ENCODE results near the gene MAD2L1BP.
A peak's percentile ranks its signal among the peaks of the same experiment; 100 is the strongest.

MAD2L1BP gene

DNA sequence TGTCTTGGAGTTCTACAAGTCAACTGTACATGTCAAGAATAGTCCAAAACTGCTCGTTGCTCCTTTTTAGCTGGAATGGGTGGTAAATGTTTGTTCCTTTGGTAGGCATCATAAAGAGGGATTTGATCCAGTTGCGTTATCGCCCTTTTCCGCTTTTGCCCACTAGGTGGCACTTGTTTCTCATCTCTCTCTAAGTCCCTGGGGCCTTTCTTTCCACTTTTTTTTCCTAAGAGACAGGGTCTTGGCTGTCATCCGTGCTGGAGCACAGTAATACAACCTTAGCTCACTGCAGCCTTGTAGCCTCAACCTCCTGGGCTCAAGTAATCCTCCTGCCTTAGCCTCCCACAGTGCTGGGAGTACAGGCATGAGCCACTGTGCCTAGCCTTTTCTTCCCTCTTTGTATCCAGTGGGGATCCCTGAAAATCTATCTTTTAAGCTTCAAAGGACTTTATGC lies 27.3 kb upstream of the MAD2L1BP start:
- DNase-seq (ENCODE audit: extremely low read depth, low read depth), result peak; percentile 71
- no peak overlapping the region for H3K4me3 ChIP-seq (replicated peaks; ENCODE audit: low read depth, low read length)
- TF ChIP-seq, protein P1, sequence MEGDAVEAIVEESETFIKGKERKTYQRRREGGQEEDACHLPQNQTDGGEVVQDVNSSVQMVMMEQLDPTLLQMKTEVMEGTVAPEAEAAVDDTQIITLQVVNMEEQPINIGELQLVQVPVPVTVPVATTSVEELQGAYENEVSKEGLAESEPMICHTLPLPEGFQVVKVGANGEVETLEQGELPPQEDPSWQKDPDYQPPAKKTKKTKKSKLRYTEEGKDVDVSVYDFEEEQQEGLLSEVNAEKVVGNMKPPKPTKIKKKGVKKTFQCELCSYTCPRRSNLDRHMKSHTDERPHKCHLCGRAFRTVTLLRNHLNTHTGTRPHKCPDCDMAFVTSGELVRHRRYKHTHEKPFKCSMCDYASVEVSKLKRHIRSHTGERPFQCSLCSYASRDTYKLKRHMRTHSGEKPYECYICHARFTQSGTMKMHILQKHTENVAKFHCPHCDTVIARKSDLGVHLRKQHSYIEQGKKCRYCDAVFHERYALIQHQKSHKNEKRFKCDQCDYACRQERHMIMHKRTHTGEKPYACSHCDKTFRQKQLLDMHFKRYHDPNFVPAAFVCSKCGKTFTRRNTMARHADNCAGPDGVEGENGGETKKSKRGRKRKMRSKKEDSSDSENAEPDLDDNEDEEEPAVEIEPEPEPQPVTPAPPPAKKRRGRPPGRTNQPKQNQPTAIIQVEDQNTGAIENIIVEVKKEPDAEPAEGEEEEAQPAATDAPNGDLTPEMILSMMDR (IDR thresholded peaks at IDR 0.05; ENCODE audit: low read depth, low read length, missing control alignments), result peak; percentile 91

DNA sequence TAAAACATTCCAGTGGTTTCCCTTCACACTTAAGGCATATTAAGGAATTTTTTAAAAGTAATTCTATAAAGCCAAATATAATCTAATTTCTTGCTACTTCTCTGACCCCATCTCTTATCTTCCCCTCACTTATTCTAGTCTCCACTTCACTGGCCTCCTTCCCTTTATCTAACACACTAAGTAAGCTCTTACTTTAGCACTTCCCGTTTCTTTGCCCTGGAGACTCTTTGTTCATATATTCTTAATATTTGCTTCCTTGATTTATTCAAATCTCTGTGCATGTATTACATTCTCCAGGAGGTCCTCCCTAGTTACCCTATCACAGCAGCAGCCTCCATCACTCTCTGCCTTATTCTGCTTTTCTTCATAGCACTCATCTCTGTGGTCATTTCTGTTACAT lies 26.8 kb upstream of the MAD2L1BP start:
- H3K4me3 ChIP-seq (replicated peaks; ENCODE audit: low read depth, low read length), result no peak overlapping the region
- DNase-seq (ENCODE audit: extremely low read depth, low read depth), result no peak

DNA sequence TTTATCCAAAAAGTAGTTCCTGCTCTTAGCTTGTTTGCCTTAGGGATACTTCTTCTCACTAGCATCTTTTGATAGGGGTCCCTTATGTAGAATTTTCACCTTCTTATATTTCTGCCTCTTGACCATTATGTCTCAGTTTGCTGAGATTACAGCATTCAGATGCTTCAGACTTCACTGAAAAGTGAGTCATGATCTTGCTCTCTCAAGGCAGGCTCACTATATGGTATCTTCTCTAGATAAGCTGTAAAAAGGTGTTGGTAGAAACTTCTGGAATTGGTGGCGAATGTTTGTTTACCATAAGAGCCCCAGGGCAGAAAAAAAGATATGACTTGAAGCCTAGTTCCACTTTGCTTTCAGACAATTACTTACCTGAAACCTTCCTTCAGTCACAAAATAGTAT lies 26.2 kb upstream of the MAD2L1BP start:
- H3K4me3 ChIP-seq (replicated peaks; ENCODE audit: low read depth, low read length), result no peak overlapping the region
- no peak for DNase-seq (ENCODE audit: extremely low read depth, low read depth)
- TF ChIP-seq, protein P1 (IDR thresholded peaks at IDR 0.05; ENCODE audit: low read depth, low read length, missing control alignments), result no peak

More for the DNA sequence above, 26.8 kb upstream of the MAD2L1BP start:
- TF ChIP-seq, protein P1 (IDR thresholded peaks at IDR 0.05; ENCODE audit: low read depth, low read length, missing control alignments), result no peak

DNA sequence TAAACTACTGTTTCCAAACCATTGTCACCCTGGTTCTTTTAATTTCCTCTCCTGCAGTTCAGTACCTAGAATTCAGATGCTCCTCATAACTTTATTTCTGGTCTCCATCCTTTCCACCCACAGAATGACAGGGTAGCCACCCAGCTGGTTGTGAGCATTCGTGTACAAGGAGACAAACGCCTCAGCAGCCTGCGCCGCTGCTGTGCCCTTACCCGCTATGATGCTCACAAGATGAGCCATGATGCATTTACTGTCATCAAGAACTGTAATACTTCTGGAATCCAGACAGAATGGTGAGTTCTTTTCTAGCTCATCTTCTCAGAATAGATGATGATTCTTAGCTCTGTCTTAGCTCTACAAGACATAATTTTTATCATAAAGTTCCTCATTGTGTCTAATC lies 25.2 kb upstream of the MAD2L1BP start:
- H3K4me3 ChIP-seq (replicated peaks; ENCODE audit: low read depth, low read length), result no peak overlapping the region
- no peak for DNase-seq (ENCODE audit: extremely low read depth, low read depth)
- TF ChIP-seq, protein P1 (IDR thresholded peaks at IDR 0.05; ENCODE audit: low read depth, low read length, missing control alignments), result no peak

DNA sequence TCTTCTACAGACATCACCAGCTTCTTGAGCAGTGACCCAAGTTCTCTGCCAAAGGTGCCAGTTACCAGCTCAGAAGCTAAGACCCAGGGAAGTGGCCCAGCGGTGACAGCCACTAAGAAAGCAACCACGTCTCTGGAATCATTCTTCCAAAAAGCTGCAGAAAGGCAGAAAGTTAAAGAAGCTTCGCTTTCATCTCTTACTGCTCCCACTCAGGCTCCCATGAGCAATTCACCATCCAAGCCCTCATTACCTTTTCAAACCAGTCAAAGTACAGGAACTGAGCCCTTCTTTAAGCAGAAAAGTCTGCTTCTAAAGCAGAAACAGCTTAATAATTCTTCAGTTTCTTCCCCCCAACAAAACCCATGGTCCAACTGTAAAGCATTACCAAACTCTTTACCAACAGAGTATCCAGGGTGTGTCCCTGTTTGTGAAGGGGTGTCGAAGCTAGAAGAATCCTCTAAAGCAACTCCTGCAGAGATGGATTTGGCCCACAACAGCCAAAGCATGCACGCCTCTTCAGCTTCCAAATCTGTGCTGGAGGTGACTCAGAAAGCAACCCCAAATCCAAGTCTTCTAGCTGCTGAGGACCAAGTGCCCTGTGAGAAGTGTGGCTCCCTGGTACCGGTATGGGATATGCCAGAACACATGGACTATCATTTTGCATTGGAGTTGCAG lies 21.8 kb upstream of the MAD2L1BP start:
- TF ChIP-seq, protein P1 (IDR thresholded peaks at IDR 0.05; ENCODE audit: low read depth, low read length, missing control alignments), result no peak
- H3K4me3 ChIP-seq (replicated peaks; ENCODE audit: low read depth, low read length), result no peak overlapping the region
- no peak for DNase-seq (ENCODE audit: extremely low read depth, low read depth)

DNA sequence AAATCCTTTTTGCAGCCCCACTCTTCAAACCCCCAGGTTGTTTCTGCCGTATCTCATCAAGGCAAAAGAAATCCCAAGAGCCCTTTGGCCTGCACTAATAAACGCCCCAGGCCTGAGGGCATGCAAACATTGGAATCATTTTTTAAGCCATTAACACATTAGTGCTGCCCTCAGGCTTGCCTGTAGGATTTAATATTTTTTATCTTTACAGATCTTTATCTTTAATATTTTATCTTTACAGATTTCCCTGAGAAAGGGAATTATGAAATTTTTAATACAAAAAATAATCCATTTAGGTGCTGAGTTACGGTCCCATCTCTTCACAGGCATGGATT lies 21.3 kb upstream of the MAD2L1BP start:
- TF ChIP-seq, protein P1 (IDR thresholded peaks at IDR 0.05; ENCODE audit: low read depth, low read length, missing control alignments), result no peak
- DNase-seq (ENCODE audit: extremely low read depth, low read depth), result no peak
- no peak overlapping the region for H3K4me3 ChIP-seq (replicated peaks; ENCODE audit: low read depth, low read length)
